ENCODE measurements around the gene ZSWIM1.

- TF ChIP-seq, protein P1, sequence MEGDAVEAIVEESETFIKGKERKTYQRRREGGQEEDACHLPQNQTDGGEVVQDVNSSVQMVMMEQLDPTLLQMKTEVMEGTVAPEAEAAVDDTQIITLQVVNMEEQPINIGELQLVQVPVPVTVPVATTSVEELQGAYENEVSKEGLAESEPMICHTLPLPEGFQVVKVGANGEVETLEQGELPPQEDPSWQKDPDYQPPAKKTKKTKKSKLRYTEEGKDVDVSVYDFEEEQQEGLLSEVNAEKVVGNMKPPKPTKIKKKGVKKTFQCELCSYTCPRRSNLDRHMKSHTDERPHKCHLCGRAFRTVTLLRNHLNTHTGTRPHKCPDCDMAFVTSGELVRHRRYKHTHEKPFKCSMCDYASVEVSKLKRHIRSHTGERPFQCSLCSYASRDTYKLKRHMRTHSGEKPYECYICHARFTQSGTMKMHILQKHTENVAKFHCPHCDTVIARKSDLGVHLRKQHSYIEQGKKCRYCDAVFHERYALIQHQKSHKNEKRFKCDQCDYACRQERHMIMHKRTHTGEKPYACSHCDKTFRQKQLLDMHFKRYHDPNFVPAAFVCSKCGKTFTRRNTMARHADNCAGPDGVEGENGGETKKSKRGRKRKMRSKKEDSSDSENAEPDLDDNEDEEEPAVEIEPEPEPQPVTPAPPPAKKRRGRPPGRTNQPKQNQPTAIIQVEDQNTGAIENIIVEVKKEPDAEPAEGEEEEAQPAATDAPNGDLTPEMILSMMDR (IDR thresholded peaks at IDR 0.05): no peak
- no peak for TF ChIP-seq POLR2A (IDR thresholded peaks at IDR 0.05)
Observed at GRCh38 chr20:45925821-45926506, 44.9 kb downstream of the ZSWIM1 start.

Measured in esophagus squamous epithelium (tissue), 4 donors.